ENCODE data around the gene COL5A1.

The COL5A1 gene

DNA sequence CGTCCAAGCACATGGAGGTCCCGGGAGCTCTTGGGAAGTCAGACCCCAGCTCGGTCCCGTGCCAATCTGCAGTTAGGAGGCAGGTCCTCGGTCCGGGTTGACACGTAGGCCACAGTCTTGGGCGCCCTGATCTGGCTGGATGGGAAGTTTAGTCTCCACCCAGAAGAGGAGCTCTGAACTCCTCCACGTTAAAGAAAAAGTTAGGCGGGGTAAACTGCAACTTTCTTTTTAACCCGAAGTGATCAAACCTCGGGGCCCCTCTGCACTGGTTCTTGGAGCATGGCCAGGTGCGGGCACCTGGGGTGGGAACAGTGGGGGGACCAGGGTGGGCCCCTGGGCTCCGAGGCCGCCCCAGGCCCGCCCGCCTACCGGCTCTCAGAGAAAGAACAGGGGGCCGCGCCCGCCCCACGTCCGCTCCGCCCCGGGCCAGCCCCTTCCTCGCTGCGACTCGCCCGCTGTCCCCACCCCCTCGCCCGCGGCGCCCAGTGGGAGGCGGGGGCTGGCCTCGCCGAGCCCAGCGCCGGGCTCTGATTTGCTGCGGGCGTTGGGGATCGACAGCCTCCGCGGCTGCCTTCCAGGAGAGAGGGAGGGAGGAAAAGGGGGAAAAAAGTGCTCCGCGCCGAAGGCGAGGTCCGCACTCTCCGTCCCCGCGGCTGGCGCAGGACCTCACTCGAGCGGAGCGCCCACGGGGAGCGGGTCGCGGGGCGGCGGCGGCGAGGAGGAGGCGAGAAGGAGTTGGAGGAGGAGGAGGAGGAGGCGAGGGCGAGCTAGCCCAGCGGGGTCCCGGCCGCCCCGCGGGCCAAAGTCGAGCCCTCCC, at the start of gene COL5A1:
TSS of gene COL5A1 (plus strand) at position 631 of the 817 bp plus-strand sequence. CDS start 385 bp downstream, outside the sequence.
- DNase-seq = peak; percentile 33 to 39

- DNase-seq = no peak
Observed at GRCh38 chr9:134592018-134592818, 49.4 kb upstream of the COL5A1 start.

GRCh38 chr9:134592819-134593200, 48.8 kb upstream of the COL5A1 start:
- no peak for DNase-seq

- no peak for DNase-seq
Observed at GRCh38 chr9:134593286-134594077, 48.1 kb upstream of the COL5A1 start.

DNA sequence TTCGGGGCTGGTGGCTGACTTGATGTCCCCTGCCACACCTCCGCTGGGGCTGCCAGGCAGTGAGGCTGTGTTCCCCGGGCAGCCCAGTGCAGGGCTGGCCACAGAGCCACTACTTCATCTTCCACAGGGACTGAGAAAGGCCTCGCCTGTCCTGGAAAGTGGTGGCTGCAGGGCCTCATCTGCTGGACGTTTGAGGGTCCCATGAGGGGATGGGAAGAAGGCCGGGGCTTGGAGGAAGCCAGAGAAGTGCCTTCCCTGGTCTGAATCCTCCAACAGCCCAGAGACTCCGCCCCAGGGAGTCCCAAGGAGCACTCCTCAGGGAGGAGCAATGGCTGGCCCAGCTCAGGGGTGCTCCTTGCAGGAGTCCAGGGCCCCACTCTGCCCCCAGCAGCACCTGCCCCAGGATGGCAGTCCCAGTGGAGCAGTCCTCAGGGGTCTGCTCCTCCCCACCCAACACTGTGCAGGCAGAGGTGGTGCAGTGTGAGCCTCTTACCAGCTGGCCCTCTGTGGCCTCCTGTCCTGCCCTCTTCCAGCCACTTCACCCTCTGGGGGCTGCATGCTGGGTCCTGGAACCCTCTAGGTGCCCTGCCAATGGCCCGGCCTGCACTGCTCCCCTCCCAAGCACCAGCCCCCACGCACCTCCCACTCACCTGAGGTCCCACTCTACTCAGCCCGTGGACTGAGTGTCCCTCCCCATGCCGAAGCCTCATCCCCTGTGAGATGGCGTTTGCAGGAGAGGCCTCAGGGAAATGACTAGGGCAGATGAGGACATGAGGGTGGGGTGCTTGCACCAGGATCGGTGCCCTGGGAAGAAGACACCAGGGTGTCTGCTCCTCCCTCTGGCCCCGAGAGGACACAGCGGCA, 47.3 kb upstream of the COL5A1 start:
- DNase-seq = no peak

GRCh38 chr9:134595014-134595413, 46.6 kb upstream of the COL5A1 start:
- no peak for DNase-seq

GRCh38 chr9:134597041-134597913, 44.3 kb upstream of the COL5A1 start:
- DNase-seq = no peak

DNA sequence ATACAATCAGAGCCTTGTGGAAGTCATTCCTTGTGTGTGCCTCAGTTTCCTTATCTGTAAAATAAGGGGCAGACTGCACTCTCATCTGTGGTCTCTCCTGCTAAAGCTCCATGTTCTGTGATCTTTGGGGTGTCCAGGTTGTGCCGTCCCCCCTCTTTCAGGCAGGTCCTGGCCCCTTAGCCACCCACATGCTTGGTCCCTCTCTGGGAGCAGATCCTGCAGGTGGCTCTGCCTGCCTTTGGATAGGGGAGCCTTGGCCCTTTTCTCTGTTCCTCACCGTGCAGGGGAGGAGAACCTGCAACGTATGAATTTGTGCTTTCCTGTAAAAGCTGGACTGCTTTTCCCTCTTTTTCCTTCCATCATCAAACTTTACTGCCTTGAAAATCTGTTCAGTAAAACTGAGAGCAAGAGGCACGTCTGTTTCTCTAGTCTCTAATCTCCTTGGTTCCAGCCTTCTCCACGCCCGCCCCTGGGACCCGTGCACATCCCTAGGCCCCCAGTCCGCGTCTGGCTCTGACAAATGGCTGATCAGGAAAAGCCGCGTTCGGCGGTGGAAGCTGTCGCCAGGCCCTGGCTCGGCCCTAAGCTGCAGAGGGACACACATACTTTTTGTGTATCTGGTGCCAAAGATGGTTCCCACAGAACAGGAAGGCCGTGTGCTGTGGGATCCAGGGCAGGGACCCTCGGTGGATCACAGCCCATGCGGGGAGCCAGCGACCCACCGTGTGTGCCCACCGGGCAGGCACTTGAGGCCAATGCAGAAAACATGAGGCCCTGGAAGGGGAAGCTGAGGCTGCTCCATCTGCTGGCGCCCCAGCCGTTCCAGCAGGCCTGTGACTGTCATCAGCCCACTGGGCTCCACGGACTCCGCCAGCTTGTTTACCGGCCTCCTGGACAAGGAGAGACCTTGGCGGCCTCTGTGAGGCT, 43.4 kb upstream of the COL5A1 start:
- no peak for DNase-seq

DNA sequence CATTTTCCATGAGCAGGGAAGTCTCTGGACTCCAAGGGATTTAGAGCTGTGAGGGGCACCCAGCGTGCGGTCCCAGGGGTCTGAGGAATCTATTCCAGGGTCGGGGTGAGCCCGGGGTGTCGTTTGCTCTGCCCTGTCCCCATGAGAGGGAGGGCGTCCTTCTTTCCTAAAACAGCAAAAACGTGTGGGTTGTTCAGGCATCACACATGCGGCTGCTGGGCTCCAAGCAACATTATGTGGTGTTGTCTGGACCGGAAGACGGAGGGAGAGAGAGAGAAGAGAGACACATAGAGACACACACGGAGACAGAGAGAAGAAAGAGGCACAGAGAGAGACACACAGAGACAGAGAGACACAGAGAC, 42.7 kb upstream of the COL5A1 start:
- DNase-seq = no peak

DNA sequence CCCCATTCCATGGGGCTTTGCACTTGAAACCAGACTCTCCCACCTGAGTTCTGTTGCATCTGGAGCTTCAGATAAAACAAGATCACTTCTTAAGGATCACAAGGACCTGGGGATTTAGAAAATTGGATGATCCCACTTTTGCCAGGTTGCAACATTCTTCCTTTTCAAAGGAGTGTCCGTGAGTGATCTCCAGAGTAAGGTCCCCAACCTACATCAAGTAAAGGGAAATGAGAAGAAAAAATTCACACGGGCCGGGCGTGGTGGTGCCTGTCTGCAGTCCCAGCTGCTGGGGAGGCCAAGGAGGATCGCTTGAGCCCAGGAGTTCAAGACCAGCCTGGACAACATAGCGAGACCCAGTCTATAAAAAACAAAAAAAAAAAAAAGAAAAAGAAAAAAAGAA, 41.2 kb upstream of the COL5A1 start:
- DNase-seq = no peak

DNA sequence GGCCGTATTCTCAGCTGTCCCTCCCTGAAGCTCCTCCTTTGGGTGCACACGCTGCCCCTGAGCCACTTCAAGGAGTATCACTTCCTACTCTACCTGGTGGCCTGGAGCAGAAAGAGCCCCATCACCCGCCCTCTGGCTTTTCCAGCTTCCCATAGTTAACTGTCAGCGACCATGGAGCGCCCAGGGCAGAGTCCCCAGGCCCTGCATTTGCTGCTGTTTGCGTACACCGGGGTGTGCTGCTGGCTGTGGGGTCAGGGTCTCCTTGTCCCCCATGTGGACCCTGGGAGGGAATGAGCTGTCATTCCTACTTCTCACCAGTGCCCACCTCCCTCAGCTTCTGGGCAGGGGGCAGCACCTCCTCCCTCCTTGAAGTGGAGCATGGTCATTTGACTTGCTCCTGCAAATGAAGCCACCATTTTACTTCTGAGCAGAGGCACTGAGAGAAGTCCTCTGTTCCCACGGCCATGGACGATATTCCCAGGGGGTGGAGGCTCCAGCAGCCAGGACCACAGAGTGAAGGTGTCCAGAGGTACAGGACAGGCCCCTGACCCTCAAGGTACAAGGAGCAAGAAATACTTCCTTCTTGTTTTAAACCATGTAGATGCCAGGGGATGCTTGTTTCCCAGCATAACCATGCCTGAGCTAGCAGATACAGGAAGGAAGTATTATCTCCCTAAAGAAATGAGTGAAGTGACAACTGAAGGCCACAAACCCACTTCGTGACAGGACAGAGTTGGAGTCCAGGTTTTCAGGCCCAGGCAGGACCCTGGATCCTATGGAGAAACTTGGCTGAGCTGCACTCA, 40.6 kb upstream of the COL5A1 start:
- DNase-seq = no peak

- DNase-seq = no peak
Observed at GRCh38 chr9:134601764-134602163, 39.8 kb upstream of the COL5A1 start.

GRCh38 chr9:134602547-134603362, 38.8 kb upstream of the COL5A1 start:
- DNase-seq = no peak

- DNase-seq = no peak
Observed at GRCh38 chr9:134604834-134605233, 36.8 kb upstream of the COL5A1 start.

GRCh38 chr9:134605351-134605965, 36.1 kb upstream of the COL5A1 start:
- DNase-seq = no peak

GRCh38 chr9:134605966-134606357, 35.6 kb upstream of the COL5A1 start:
- no peak for DNase-seq

GRCh38 chr9:134606951-134607731, 34.5 kb upstream of the COL5A1 start:
- no peak for DNase-seq

Data from CD4-positive, alpha-beta T cell treated with Interleukin-1 beta for 1 hour (primary cell).